Activated effector memory CD4-positive, alpha-beta T cell treated with Interleukin-2 at 50 U/mL for 16 hours (primary cell): ENCODE results near the gene CPXM2.

Experiments
- DNase-seq: peaks from one replicate; pipeline ENCODE4 v3.0.0-alpha.2; 2020

Gene CPXM2

GRCh38 chr10:123842692-123843385 is 48.8 kb downstream of the CPXM2 start:
- DNase-seq, result no peak

DNA sequence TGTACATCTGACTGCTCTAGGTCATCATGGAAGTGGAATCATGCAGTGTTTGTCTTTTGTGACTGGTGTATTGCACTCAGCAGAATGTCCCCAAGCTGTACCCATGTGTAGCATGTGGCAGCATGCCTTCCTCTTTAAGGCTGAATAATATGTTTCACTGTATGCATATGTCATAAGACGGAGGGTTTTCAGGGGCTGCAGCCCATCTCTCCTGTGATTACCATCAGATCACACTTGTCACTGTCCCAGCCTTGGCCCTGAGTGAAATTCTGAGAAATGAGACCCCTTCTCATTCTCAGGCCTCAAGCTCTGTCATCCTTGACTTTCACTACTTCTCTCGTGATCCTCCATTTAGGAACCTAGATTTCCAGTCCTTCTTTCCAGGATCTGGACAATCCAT is 50.0 kb downstream of the CPXM2 start:
- DNase-seq, result no peak

DNA sequence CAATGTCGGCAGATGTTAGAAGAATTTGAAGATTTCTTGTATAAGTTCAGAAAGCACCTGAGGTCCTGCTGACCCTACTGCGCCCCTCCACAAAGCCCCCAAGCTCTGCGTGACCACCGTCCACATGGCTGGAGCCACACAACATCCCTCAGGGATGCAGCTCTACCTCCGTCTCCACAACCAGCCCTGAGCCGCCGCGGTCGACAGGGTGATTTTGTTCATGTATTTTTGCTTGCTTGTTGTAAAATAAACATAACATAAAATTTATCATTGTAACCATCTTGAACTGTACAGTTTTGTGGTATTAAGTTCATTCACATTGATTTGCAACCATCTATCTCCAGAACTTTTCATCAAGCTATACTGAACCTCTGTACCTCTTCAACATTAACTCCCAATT is 50.5 kb downstream of the CPXM2 start:
- DNase-seq, result no peak

- DNase-seq, result no peak
Measured at GRCh38 chr10:123840714-123841113, 50.9 kb downstream of the CPXM2 start.

- no peak for DNase-seq
Measured at GRCh38 chr10:123838596-123839310, 52.9 kb downstream of the CPXM2 start.

- DNase-seq, result no peak
Measured at GRCh38 chr10:123837756-123838155, 53.9 kb downstream of the CPXM2 start.

DNA sequence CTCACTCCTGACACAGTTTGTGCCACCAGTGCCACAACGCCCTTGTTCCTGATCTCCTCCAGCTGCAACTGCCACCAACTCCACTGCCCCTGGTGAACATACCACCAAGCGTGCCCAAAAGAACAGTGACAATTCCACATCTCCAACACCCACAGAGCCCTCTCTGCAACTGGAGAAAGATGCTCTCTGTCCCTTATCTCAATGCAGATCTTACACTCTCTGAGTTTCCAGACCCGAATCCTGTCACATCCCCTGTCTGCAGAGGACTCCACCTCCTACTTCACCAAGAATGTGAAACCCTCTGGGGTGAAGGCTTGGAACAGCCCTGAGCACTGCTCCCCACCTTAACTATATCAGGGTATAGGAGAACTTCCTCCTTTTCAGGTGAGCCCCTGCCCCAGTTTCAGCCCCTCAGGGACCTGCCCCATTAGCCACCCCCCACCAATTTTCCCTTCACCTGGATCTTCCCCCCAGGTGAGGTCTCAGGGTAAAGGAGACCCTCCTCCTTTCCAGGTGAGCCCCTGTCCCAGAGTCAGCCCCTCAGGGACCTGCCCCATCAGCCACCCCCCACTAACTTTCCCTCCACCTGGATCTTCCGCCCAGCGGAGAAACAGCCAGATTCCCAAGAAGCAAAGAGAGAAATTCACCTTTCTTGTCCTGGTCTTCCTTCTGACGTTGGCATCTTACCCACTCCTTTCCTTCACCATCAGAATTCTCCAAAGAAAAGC is 55.0 kb downstream of the CPXM2 start:
- DNase-seq, result no peak

DNA sequence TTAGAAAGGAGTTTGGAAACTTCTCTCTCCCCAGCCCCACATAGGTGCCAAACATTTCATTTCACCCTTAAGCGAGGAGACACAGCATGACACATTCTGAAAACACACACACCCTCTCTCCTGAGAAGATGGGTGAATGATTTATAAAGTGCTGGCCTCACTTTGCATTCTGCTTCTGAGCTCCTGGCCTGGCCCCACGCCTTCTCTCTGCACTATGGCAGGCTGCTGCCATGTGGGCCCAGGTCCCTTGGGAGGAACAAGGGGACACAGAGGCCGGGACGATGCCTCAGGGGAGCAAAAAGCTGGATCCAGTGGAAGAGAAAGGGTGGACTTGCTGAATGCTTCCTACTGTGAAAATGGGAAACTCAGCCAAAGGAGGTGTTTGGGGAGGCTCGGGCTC is 56.0 kb downstream of the CPXM2 start:
- no peak for DNase-seq

DNA sequence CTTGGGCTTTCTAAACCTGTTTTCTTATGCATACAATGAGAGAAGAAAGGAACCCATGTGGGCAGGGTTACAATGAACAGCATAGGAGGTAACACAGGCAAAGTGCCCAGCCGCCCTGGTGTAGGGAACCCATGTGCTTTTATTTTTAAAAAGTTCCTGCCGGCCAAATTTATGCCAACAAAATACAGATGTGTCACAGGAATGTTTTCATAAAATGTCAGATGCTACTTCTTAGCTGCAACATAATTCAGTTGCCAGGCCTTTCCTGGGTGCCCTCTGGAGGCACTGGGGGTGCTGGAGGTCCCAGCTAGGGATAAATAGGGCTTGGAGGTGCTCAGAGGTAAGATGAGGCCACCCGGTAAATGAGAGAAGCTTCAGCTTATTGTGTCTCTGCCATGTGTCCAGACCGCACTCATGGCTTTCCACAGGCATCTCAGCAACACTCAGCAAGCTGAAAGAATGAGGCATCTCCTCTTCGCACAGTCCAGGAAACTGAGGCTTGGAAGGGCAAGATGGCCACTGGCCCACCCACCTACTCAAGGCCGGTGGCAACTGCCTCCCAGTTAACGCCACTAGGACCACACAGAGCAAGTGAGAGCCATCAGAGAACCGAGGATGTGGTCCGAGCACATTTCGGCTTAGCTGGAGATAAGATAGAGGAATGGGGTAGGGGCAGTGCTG is 58.3 kb downstream of the CPXM2 start:
- DNase-seq, result no peak

DNA sequence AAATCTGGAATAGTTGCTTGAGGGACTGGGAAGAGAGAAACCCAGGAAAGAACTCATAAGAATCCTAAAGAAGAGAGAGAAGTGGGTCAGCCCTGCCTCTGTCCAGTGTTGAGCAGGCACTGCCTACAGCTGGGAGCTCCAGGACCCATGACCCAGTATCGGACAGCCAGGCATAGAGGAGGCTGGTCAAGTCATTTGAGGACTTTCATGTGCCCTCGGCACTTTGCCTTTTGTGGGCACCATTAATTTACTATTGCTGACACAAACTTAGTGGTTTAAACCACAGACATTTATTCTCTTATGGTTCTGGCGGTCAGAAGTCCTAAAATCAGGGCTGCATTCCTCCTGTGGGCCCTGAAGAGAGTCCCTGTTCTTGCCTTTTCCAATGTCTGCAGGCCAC is 60.3 kb downstream of the CPXM2 start:
- no peak for DNase-seq

DNA sequence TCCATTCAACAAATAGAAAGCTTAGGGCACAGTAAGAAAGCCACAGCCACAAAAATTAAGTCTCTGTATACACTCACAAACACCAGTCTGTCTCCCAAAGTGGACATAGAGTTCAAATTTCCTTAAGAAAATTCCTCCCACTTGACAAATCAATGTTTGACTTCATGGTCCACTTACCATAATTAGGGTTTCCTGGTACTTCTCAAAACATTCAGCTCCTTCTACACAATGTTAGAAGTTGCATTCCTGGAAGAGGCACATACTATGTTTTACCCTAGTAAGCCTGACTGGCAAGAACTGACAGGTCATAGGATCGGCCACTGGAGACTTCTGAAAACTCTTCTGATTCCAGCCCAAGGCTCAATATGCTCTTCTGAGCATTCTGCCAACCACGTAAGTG is 70.5 kb downstream of the CPXM2 start:
- DNase-seq, result no peak

DNA sequence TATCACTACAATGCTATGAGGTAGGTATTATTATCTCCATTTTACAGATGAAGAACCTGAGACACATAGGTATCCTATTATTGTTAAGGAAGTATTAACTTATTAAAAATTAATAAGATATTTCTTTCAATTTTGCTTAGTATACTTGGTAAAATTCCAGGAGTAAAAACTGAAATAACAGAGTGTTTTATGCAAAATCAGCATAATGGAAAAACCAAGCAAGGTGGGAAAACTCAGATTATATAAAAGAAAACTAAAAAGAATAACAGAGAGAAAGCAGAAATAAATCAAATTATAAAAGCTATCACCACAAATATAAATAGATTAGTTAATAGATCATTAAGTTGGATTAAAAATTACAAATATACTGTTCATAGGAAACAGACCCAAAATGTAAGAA is 82.0 kb downstream of the CPXM2 start:
- DNase-seq, result no peak

DNA sequence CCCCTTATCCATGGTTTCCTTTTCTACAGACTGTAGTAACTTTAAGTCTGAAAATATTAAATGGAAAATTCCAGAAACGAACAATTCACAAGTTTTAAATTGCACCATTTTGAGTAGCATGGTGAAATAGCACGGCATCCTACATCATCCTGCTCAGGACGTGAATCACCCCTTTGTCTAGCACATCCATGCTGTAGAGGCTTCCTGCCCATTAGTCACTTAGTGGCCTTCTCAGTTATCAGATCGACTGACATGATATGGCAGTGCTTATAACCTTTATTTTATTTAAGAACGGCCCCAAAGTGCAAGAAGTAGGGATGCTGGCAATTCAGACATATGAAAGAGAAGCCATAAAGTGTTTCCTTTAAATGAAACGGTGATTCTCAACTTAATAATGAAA is 82.7 kb downstream of the CPXM2 start:
- DNase-seq, result no peak

GRCh38 chr10:123808286-123808685 is 83.3 kb downstream of the CPXM2 start:
- DNase-seq, result no peak

DNA sequence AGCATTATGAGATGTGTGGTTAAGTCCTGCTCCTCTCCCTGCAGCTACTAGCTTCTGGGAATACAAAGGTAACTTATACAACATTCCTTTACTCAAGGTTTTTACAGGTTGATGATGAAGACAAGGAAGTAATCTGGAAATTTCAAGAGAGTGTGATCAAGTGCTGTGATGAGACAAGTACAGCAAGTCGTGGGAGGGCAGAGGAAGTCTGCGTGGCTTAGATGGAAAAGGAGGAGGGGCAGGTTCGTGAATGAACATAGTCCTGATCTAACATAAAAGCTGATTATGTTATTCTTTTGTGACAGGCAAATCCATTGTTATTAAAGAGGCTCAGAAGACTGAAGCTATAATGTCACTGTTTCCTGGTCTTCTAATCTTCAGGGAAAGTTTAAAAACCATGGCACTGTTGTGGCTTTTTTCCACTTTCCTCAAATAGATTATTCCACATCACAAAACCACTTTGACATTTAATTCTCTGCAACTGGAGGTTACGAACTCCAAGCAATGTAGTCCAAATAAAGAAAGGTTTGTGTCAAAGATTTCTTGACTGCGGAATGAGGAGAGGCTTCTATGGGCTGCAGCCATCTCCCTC is 84.1 kb downstream of the CPXM2 start:
- no peak for DNase-seq

- DNase-seq, result no peak
Measured at GRCh38 chr10:123804716-123805115, 86.9 kb downstream of the CPXM2 start.

- DNase-seq, result no peak
Measured at GRCh38 chr10:123800821-123801220, 90.8 kb downstream of the CPXM2 start.

DNA sequence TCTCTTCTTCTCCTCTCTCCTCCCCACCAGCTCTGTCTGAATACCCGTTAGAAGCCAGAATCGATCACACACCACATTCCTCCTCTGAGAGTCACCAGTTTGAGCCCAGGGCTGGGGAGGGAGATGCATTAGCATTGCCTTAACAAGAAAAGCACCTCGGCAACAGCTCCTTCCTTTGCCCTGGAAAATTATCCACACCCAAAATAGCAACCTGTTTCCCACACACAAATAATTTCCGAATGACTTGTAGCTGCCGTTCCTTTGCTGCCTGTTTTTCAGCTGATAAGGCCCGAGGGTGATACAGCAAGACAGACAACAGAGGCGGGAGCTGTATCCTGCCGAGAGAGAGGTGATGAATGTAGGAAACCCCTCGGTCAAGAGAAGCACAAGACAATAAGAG is 91.3 kb downstream of the CPXM2 start:
- DNase-seq, result no peak

GRCh38 chr10:123798856-123799255 is 92.8 kb downstream of the CPXM2 start:
- DNase-seq, result no peak

GRCh38 chr10:123797813-123798212 is 93.8 kb downstream of the CPXM2 start:
- DNase-seq, result no peak

GRCh38 chr10:123796736-123797135 is 94.9 kb downstream of the CPXM2 start:
- no peak for DNase-seq

DNA sequence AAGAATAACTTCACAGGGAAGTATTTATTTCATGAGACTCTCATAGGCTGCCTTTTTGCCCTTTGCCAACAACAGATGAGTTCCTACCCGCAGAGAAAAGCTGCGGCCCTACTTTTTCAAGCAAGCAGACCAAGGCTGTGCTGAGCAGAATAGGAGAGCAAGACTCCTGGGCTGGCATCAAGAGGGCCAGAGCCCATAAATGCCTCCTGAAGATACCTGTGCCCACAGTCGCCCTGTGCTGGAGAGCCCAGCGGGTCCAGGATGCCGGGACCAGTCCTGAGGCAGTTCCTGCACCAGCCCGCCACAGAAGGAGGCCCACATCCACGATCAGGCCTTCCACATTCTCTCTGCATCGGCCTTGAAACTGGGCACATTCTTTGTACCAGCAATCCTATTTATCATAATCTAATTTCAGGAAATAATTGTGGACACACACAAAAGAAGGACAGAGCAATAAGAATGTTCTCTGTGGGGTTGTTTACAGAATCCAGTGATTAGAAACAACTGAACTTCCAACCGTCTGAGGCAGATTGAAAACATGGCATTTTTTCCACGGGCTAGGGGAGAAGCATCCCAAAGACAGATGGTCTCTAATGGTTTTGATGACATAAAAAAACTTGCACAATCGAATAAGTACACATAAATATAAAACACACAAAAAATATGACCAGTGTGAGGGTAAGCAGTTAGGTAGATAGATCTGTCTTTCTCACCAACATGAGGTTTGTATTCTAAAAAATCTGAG is 95.6 kb downstream of the CPXM2 start:
- DNase-seq, result no peak
